Limb (tissue), 2 donors: Measurements from ENCODE around the gene METTL25B.

Source experiments
- DNase-seq, 2 donors: peaks; one replicate each; pipeline ENCODE4 v3.0.0-alpha.2; 2016; ENCODE audit errors: extremely low spot score in 2 of 2

The METTL25B gene

DNA sequence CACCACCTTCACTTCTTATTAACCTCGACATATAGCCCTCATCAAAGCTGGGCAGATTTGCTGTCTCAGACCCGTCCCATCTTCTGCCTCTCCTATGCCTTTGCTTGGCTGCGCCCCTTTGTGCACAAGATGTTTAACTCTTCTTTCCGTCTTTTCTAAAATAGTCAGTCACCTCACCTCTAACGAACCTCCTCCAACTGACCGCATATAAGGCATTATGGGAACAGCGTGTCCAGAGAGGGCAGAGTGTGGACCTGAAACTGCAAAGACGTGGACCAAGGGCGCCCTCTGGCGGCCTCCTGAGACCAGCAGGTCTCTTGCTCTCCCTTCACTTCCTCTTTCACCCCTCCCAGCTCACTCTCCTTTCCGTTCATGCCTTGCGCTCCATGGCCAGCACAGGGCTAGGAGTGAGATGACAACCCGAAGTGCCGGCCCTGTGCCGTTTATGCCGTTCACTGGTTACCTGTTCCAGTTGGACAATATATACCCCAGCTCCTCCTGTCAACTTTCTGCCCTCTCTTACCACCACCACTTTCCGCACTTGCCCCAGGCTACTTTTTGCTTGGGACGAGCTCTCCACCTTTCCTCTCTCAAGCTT lies 2.5 kb upstream of the METTL25B start:
- peak; percentile 89 to 92 for DNase-seq

GRCh38 chr1:156726549-156727226 lies 1.6 kb upstream of the METTL25B start:
- DNase-seq, result peak in 1 of 2 donors; percentile 54

DNA sequence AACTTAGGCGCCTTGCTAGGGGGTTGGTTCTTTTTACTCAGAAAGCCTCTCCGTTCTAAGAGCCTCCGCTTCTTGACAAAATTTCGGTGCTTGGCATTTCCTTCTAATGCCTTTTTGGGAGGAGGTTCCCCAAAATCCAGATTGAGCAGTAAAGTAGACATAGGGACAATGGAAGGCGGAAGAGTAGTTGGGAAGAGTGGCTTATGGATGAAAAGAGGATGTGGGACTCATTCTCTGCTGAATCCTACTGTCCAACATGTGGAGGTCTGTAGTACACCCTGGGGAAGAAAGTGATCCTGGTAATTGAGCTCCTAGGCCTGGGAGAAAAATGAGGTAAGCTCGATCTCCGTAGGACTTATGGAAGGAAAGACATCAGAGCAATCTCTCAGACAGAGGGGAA lies 777 bp upstream of the METTL25B start:
- DNase-seq, result no peak

GRCh38 chr1:156728599-156729462 lies 562 bp downstream of the METTL25B start, which contains the start of gene ISG20L2:
Gene ISG20L2 (minus strand): TSS chr1:156728766. CDS start chr1:156727652, 1,114 bp downstream.
- peak; percentile 95 to 96 for DNase-seq

DNA sequence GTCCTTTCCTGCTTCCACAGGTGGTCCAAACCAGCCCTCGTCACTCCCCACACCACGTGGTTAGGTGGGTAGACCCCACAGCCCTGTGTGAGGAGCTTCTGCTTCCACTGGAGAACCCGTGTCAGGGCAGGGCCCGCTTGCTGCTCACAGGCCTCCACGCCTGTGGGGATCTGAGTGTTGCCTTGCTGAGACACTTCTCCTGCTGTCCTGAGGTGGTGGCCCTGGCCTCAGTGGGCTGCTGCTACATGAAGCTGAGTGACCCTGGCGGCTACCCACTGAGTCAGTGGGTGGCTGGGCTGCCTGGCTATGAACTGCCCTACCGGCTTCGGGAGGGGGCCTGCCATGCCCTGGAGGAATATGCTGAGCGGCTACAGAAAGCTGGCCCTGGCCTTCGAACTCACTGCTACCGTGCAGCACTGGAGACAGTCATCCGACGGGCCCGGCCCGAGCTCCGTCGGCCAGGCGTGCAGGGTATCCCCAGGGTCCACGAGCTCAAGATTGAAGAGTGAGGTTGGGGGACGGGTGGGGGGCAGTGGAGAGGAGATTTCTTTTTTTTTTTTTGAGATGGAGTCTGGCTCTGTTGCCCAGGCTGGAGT lies 5.8 kb downstream of the METTL25B start:
- DNase-seq, result no peak

DNA sequence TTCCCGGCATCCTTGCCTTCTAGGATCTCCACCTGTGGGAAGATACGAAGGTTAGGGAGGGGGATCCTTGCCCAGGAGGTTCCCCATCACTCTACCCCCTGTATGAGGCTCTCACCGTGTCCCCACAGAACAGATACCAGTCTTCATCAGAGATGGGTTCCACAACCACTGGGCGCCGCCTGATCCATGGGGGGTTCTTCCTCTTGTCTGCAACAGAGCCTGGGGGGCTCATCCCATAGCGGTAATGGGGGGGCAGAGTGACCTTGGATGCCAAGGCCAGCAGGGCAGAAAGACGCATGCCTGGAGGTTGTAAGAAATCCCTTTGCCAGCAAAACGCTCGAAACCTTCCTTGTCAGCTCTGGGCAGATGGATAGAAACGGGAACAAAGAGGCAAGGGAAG lies 10.1 kb downstream of the METTL25B start:
- no peak for DNase-seq

DNA sequence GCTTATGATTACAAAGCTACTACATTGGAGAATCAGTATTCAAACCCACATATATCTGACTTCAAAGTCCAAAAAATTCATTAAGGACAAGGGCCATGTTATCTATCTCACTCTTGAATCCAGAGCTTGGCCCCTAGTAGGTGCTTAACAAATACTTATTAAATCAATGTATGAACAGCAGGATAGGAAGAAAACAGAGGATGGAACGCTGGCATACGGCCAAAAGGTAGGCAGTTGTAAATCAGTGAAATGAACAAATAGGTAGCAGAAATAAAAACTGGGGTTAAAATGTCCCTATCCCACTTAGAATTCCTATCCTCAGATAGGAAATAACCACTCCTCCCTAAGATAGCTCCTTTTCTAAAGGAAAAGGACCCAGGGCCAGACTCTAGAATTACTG lies 10.6 kb downstream of the METTL25B start:
- no peak for DNase-seq

DNA sequence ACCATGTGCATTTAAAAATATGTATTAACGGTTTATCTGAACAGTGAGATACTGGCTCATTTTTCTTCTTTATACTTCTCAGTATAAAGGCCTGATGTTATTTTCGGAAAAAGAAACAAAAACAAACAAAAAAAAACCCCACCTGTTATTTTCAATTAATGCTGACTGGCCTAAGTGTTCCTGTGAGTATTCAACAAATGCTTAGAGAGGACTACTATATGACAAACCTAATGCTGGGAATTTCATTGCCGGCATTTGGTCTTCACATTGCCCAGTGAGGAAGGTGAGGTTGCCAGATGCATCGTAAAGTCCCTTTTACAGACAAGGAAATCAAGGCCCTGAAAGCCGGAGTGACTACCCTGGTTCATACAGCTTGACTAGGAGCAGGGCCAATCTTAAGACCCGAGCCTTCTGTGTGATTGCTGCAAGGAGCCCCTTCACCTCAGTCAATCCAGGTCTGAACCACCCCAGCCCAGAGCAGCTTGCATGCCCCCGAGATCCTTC lies 12.0 kb downstream of the METTL25B start:
- DNase-seq, result no peak

DNA sequence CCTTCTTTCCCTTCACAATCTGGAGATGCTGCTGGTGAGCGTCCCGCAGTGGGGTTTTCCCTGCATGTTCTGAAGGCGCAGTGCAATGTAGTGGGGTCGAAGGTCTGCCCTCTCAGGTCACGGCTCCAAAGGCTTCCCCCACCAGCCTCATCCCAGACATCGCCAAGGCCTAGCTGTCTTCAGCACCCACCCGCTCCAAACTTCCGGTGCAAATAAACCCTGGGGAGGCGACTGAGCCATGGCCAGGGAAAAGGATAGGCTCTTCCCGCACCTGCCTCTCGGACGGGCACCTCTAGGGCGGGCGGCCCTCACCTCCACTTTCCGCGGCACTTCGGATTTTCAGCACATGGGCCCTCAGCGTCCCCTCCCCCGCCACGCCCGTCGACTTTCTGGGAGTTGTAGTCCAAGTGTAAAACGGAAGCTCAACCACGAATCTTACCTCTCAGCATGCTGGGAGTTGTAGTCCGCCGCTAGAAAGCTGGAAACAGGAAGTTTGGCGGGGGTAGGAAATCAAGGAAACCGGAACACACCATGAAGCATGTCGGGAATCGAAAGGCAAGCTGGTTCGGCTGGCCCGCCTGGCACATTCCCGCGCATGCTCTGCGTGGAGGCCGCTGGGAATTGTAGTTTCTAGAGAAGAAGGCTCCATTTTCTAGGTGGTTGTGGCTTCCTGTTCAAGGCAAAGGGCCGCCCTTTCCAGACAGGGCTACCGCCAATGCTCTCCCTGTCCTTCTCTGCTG lies 12.6 kb downstream of the METTL25B start, which contains the start of gene MRPL24:
Gene MRPL24, minus strand, starts transcription at position 348 of the 740 bp plus-strand sequence. CDS start 2,384 bp downstream, outside the sequence.
- DNase-seq, result peak; percentile 96 to 100

DNA sequence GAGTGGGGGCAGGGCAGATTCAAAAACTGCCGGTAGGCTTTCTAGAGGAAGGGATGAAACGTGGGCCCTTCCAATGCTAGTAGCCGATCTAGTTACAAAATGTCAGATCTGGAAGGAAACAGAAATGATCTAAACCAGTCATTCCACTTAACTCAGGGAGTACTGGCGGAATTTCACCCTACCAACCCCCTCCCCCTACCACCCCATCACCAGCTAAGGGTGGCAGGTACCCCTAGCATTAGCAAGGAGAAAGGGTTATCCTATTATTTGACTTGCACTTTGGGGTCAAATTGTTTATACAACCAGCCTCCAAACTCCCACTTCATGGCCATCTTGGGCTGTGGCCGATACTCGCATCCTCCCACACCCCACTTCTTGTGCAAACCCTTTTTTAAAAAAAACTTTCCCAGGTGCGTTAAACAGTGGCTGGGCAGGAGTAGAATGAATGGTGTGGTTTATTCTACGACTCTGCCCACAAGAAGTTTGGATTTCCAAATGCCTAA lies 13.3 kb downstream of the METTL25B start:
- DNase-seq, result no peak

DNA sequence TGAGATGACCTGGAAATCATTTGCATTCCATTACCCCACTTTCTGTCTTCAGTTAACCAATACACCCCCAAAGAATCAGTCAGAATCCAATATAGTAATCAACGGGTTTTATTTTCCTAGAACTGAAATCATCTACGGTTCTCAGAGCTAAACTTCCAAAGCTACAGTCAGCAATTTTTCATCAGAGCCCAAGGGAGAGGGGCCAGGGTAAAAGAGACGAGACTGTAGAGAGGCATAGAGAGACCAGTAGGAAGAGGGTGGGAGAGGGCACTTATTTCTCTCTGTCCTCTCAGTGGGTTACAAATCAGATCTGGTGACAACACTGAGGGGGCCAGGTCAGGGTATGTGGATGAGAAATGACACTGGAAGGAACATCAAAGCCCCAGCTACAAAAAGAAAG lies 13.7 kb downstream of the METTL25B start:
- no peak for DNase-seq

DNA sequence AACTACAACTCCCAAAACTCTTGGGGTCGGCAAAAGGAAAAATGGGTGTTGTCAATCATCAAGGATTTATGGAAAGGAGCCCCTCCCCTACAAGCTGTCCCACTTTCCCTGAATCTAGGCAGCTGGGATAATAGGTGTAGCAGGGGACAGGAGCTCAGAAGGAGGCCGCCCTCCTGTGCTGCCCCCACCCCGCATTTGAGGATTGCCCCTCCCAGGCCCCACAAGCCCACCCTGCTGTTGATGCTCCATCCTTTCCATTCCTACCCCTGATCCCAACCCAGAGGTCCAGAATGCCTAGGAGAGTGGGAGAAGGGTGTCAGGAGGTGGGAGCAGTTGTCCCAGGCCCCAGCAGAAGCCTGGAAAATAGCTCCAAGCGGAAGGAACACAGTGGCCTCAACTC lies 14.5 kb downstream of the METTL25B start:
- no peak for DNase-seq

DNA sequence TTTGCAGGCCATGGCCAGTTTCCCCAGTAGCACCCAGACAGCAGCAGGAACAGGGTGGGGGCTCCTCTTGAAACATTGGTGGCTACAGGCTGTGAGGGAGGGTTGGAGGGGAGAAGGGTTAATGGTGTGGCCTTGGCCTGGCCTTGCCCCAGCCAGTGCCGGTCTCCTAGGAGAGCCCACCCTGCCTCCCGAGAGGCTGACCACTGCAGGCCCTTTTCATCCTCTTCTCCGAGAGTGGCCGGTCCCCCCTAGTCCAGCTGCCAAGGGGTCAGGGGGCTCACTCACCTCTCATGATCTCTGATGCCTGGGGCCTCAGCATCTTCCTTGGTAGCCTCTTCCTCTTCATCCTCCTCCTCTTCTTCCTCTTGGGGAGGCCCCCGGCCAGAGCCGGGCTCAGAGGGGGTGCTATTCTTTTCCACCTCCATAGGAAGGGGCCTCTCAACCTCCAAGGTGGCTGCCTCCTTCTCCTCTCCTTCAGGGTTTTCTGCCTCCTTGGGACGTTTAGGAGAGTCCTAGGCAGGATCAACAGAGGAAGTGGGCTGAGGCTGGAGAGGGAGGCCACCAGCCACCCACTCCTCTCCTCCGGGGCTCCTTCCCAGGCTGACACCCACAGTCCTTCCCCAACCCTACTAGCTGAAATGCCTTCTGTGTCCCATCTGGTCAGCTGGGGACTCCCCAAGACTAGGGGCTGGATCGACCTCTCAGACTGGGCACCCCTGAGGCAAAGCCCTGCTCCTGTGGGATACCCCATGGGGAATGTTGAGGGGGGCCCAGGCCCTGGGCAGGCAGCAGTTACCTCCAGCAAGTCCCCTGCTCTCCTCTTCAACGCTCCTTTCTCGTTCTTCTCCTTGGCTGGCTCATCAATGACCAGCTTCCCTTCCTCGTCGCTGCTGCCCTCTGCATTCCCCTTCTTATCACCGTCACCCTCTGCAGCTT lies 15.4 kb downstream of the METTL25B start:
- DNase-seq, result no peak

DNA sequence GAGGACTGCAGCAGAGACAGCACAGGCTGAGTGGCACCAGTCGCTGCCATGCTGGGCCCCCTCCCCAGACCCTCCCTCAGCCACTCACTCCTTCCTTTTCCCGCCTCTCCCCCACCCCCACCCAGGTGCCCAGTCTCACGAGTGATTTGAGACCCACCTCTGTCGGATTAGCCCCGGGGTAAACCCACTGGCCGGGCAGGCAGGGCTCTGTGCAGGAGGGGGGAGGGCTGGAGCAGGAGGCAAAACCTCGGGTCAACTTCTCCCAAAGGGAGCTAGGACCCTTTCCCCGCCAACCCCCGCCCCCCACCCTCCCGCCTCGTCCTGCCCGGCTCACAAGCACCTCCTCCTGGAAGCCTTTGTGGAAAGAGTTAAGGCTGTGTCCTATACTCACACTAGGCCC lies 16.1 kb downstream of the METTL25B start:
- no peak for DNase-seq

- DNase-seq, result no peak
Observed at GRCh38 chr1:156744786-156745419, 16.6 kb downstream of the METTL25B start.

GRCh38 chr1:156745881-156746280 lies 17.6 kb downstream of the METTL25B start:
- no peak for DNase-seq

GRCh38 chr1:156746406-156746727 lies 18.1 kb downstream of the METTL25B start:
- DNase-seq, result no peak

DNA sequence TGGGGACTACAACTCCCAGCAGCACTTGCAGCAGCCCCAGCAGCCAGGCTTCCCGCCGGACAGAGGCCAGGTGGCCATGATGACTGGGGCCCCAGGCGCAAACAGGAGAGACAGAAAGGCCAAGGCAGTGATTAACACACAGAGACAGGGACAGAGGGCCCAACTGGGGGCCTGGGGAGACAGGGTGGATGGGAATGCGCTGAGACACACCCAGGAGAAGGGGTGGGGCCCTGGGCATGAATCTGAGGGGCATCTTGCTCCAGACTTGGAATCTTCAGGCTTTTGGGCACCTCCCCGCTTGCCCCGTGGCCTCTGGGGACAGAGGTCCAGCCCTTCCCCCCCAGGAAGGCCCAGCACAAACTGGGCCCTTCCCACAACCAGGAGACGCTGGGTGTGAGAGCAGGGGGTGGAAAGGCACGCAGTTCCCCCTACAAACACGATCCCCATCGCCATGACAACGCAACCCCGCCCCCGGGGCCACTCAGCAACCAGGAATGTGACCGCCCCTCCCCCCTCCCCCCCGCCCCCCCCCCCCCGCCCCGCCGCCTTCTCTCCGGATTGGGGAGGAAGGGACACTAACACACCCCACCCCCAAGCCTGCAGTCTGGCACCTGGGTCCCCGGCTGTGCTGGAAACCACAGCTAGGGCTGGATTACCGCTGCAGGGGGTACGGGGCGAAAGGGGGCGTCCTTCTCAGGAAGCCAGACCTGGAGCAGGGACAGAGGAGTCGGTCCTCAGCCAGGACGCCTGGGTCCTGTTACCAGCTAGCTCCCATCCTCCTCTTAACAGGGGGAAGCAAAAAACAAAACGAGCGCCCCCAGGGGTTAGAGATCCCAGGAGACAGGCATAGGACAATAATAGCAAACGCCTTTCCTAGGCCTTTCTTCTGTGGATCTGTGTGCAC lies 18.7 kb downstream of the METTL25B start:
- DNase-seq, result peak; percentile 92 to 96
